Activated naive CD8-positive, alpha-beta T cell (primary cell): ENCODE data around the gene CRYBB2.
"Not testable (repeated sequence)": the region's sequence is repeated elsewhere in the genome, so short reads cannot be mapped to it uniquely, and the experiment has no call there.

Source experiments
- H3K27ac Mint-ChIP-seq: one replicate; pipeline ENCODE4 v1.8.0; 2021; ENCODE audit warnings: mixed read lengths
- H3K27me3 Mint-ChIP-seq: one replicate; pipeline ENCODE4 v1.8.0; 2021; ENCODE audit warnings: mixed read lengths
- H3K36me3 Mint-ChIP-seq: one replicate; pipeline ENCODE4 v1.8.0; 2021; ENCODE audit warnings: mixed read lengths
- H3K4me1 Mint-ChIP-seq: one replicate; pipeline ENCODE4 v1.8.0; 2021; ENCODE audit warnings: low read depth, mixed read lengths
- H3K4me3 Mint-ChIP-seq: one replicate; pipeline ENCODE4 v1.8.0; 2021; ENCODE audit warnings: mild to moderate bottlenecking, mixed read lengths
- H3K9me3 Mint-ChIP-seq: one replicate; pipeline ENCODE4 v1.8.0; 2021; ENCODE audit warnings: low read depth, mixed read lengths

CRYBB2 gene

DNA sequence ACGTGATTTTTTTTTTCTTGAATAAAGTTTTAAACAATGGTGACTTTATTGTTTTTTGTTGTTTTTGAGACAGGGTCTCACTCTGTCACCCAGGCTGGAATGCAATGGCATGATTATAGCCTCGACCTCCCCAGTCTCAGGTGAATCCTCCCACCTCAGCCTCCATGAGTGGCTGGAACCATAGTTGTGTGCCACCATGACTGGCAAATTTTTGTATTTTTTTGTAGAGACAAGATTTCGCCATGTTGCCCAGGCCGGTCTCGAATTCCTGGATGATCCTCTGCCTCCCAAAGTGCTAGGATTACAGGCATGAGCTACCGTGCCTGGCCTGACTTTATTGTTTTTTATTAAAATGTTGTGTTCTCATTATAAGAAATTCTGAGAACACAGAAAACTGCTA lies 32.0 kb upstream of the CRYBB2 start:
- no peak overlapping the region for H3K27ac Mint-ChIP-seq
- no peaks in the 10 kb centered on the region for H3K9me3 Mint-ChIP-seq
- no peak overlapping the region for H3K4me3 Mint-ChIP-seq
- no peaks in the 10 kb centered on the region for H3K27me3 Mint-ChIP-seq
- H3K4me1 Mint-ChIP-seq: no peaks in the 10 kb centered on the region
- H3K36me3 Mint-ChIP-seq: peaks cover 5% of the 10 kb centered on the region

GRCh38 chr22:25192406-25192805 lies 27.0 kb upstream of the CRYBB2 start:
- H3K36me3 Mint-ChIP-seq: peaks cover 2% of the 10 kb centered on the region

GRCh38 chr22:25193130-25193529 lies 26.3 kb upstream of the CRYBB2 start:
- H3K9me3 Mint-ChIP-seq: no peaks in the 10 kb centered on the region
- H3K4me1 Mint-ChIP-seq: no peaks in the 10 kb centered on the region
- no peak overlapping the region for H3K27ac Mint-ChIP-seq
- H3K36me3 Mint-ChIP-seq: peaks cover 2% of the 10 kb centered on the region
- no peak overlapping the region for H3K4me3 Mint-ChIP-seq
- no peaks in the 10 kb centered on the region for H3K27me3 Mint-ChIP-seq

More at GRCh38 chr22:25192406-25192805, 27.0 kb upstream of the CRYBB2 start:
- Mint-ChIP-seq H3K27me3 (no peaks in the 10 kb centered on the region), H3K4me1 (no peaks in the 10 kb centered on the region), H3K4me3 (no peak overlapping the region), H3K27ac (no peak overlapping the region), H3K9me3 (no peaks in the 10 kb centered on the region)

- Mint-ChIP-seq H3K27ac (no peak overlapping the region), H3K4me1 (no peaks in the 10 kb centered on the region), H3K4me3 (no peak overlapping the region), H3K27me3 (no peaks in the 10 kb centered on the region), H3K36me3 (peaks cover 2% of the 10 kb centered on the region), H3K9me3 (no peaks in the 10 kb centered on the region)
Measured at GRCh38 chr22:25193548-25193947, 25.9 kb upstream of the CRYBB2 start.

- H3K27ac Mint-ChIP-seq: no peak overlapping the region
- peaks cover 2% of the 10 kb centered on the region for H3K36me3 Mint-ChIP-seq
- no peaks in the 10 kb centered on the region for H3K27me3 Mint-ChIP-seq
Measured at GRCh38 chr22:25196326-25196725, 23.1 kb upstream of the CRYBB2 start.

DNA sequence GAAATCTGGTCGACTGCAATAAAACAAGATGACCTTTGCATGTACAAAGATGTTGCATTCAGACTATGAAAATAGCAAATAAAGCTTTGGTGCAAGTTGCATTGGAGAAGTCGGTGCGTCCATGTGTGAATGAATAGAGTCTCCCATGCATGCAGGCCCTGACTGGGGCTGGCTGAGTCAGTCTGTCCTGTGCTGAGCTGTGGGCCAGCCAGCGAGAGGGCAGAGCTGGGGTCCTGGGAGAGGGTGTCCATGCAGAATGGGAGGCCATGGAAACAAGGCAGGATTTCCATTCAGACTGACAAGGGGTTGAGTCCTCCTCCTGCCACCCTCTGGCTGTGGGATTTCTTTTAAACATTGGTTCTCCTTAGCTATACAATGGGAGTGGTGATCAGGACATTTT lies 22.1 kb upstream of the CRYBB2 start:
- Mint-ChIP-seq H3K36me3 (no peaks in the 10 kb centered on the region), H3K27ac (no peak overlapping the region), H3K4me1 (no peaks in the 10 kb centered on the region)

More at GRCh38 chr22:25196326-25196725, 23.1 kb upstream of the CRYBB2 start:
- H3K4me3 Mint-ChIP-seq: no peak overlapping the region
- no peaks in the 10 kb centered on the region for H3K9me3 Mint-ChIP-seq
- no peaks in the 10 kb centered on the region for H3K4me1 Mint-ChIP-seq

DNA sequence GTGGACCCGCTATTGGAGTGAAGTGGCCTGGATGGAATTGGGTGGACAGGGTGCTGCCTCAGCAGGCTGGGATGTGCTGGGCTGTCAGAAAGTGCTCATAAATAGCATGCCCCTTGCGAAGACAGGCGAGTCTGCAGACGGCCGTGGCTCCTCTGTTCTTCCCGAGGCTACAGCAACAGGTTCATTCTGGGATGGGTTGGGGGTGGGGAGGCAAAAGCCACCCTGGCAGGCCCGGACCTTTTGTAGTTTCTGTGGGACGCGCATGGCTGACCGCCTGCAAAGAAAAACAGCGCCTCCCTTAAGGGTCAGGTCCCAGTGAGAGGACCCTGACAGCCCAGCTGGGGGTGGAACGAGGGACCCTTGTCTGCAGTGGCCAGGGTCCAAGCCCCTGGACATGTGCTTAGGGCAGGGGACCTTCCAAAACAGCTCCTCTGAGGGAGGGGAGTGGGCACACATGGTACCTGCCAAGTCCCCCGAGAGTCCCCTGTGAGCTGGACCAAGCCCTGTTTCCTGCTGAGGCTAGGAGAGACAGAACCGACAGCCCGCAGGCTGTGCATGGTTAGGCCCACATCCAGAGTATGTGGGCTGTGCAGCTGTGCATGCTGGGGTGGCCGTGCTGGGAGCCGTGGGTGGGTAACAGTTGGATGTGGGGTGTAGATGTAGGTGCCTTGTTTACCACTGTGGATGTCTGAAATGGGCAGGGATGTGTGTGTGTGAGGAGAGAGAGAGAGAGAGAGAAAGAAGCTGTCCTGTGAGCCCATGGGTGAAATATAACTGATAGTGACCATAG lies 19.5 kb upstream of the CRYBB2 start, which contains the start of gene CRYBB3:
TSS of gene CRYBB3 (plus strand) at position 128 of the 790 bp plus-strand sequence. CDS start 1,539 bp downstream, outside the sequence.
- Mint-ChIP-seq H3K27me3 (no peaks in the 10 kb centered on the region), H3K9me3 (no peaks in the 10 kb centered on the region), H3K27ac (no peak within 1 kb of the TSS), H3K4me1 (no peaks in the 10 kb centered on the region), H3K36me3 (no peaks in the 10 kb centered on the region), H3K4me3 (no peak within 1 kb of the TSS)

More for the DNA sequence above, 22.1 kb upstream of the CRYBB2 start:
- H3K27me3 Mint-ChIP-seq: no peaks in the 10 kb centered on the region
- H3K9me3 Mint-ChIP-seq: no peaks in the 10 kb centered on the region
- H3K4me3 Mint-ChIP-seq: no peak overlapping the region

- H3K27ac Mint-ChIP-seq: no peak overlapping the region
- H3K27me3 Mint-ChIP-seq: no peaks in the 10 kb centered on the region
- H3K9me3 Mint-ChIP-seq: no peaks in the 10 kb centered on the region
- H3K36me3 Mint-ChIP-seq: no peaks in the 10 kb centered on the region
- no peak overlapping the region for H3K4me3 Mint-ChIP-seq
- no peaks in the 10 kb centered on the region for H3K4me1 Mint-ChIP-seq
Measured at GRCh38 chr22:25200967-25201366, 18.5 kb upstream of the CRYBB2 start.

GRCh38 chr22:25201557-25202273 lies 17.7 kb upstream of the CRYBB2 start:
- Mint-ChIP-seq H3K4me3 (no peak overlapping the region), H3K4me1 (no peaks in the 10 kb centered on the region), H3K27me3 (no peaks in the 10 kb centered on the region), H3K36me3 (no peaks in the 10 kb centered on the region), H3K27ac (no peak overlapping the region), H3K9me3 (no peaks in the 10 kb centered on the region)

DNA sequence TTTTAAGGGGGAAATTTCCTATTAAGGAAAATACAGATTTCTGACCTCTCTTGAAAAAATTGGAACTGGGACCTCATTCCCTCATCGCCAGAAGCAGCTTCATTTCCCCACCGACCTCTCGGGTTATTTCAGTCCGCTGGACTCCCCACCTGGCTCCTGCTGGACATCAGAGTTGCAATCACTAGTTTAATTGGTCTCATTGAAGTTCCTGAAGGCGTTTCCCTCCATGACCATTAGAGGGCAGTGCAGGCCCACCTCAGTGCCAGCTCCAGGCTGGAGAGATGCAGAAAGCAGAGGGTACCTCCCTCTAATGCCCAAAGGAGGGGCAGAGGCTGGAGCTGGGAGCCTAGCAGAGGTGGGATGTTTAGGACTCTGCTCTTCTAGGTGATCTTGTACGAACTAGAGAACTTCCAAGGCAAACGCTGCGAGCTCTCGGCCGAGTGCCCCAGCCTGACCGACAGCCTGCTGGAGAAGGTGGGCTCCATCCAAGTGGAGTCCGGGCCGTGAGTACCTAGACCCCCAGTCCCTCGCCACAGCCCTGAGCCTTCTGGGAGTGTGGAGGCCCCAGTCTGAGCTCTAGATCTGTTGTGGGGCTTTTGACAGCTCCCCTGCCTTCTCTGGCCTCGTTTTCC lies 17.0 kb upstream of the CRYBB2 start:
- no peaks in the 10 kb centered on the region for H3K9me3 Mint-ChIP-seq
- no peaks in the 10 kb centered on the region for H3K4me1 Mint-ChIP-seq
- no peak overlapping the region for H3K27ac Mint-ChIP-seq
- no peaks in the 10 kb centered on the region for H3K27me3 Mint-ChIP-seq
- H3K36me3 Mint-ChIP-seq: no peaks in the 10 kb centered on the region
- H3K4me3 Mint-ChIP-seq: no peak overlapping the region

DNA sequence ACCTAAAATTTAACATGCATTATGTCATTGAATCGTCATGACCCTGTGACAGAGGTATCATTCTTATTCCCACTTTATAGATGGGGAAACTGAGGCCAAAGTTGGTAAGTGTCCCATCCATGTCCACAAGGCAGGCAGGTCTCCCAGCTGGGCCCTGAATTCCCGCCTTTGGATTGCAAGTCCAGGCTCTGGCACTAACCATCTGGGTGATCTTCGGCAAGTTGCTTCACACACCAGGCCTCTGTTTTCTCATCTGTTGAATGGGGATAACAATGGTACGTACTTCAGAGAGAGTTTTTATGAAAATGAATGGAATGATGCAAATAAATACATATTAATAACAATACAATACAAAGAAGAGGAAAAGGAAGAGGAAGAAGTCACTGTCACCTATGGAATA lies 16.4 kb upstream of the CRYBB2 start:
- Mint-ChIP-seq H3K4me1 (no peaks in the 10 kb centered on the region), H3K27ac (no peak overlapping the region), H3K36me3 (no peaks in the 10 kb centered on the region), H3K4me3 (no peak overlapping the region), H3K9me3 (no peaks in the 10 kb centered on the region), H3K27me3 (no peaks in the 10 kb centered on the region)

DNA sequence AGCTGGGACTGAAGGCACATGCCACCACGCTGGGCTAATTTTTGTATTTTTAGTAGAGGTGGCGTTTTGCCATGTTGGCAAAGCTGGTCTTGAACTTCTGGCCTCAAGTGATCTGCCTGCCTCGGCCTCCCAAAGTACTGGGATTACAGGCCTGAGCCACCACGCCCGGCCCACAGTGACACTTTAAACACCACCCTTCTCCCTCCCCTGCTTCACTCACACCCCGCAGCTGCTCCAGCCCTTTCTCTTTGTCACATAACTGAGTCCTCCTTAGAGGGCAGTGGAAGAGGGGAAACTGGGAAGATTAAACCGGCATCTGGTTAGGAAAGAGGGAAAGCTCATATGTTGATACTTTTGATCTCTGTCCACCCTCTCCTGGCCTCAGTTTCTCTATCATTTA lies 14.9 kb upstream of the CRYBB2 start:
- not testable (repeated sequence) for H3K9me3 Mint-ChIP-seq, H3K4me1 Mint-ChIP-seq, H3K27me3 Mint-ChIP-seq, H3K27ac Mint-ChIP-seq, H3K4me3 Mint-ChIP-seq, H3K36me3 Mint-ChIP-seq

DNA sequence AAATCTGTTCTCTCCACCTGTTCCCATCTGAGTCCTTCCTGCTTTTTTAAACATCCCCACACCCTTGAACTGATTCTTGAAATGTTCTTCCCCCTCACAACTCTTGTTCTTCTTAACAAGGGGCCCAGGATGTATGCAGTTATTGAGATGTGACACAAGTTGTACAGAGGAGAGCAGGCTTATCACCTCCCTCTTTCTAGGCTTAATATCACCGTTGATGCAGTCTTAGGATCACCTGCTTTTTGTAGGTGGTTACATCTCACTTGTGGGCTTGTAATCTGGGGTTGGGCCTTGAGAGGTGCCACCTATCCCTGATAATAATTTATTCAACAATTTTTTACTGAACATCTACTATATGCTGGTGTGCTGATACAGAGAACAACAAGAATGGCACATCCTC lies 13.6 kb upstream of the CRYBB2 start:
- H3K27me3 Mint-ChIP-seq: no peaks in the 10 kb centered on the region
- H3K27ac Mint-ChIP-seq: no peak overlapping the region
- no peak overlapping the region for H3K4me3 Mint-ChIP-seq
- no peaks in the 10 kb centered on the region for H3K36me3 Mint-ChIP-seq
- no peaks in the 10 kb centered on the region for H3K9me3 Mint-ChIP-seq
- H3K4me1 Mint-ChIP-seq: no peaks in the 10 kb centered on the region

GRCh38 chr22:25206998-25207397 lies 12.4 kb upstream of the CRYBB2 start:
- no peak overlapping the region for H3K27ac Mint-ChIP-seq
- no peak overlapping the region for H3K4me3 Mint-ChIP-seq
- H3K4me1 Mint-ChIP-seq: no peaks in the 10 kb centered on the region
- H3K36me3 Mint-ChIP-seq: no peaks in the 10 kb centered on the region
- H3K9me3 Mint-ChIP-seq: no peaks in the 10 kb centered on the region
- peaks cover 1% of the 10 kb centered on the region for H3K27me3 Mint-ChIP-seq

DNA sequence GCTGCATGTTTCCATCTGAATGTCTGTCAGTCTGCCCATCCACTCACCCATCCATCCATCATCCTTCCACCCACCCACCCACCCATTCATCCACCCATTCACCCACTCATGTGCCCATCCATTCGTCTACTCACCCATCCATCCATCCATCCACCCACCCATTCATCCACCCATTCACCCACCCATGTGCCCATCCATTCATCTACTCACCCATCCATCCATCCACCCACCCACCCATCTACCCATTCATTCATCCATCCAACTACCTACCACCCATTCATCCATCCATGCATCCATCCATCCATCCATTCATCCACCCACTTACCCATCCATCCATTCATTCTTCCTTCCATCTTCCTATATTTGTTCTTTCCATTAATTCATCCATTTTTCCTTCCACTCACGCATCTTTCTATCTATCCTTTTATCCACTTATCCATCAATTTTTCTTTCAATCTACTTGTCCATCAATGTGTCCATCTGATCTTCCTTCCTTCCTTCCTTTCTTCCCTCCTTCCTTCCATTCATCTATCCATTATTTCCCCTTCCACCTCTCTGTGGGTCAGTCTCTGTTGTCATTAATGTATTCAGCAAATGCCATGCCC lies 11.8 kb upstream of the CRYBB2 start:
- no peaks in the 10 kb centered on the region for H3K36me3 Mint-ChIP-seq

More for the DNA sequence above, 11.8 kb upstream of the CRYBB2 start:
- H3K27me3 Mint-ChIP-seq: peaks cover 3% of the 10 kb centered on the region
- no peaks in the 10 kb centered on the region for H3K4me1 Mint-ChIP-seq
- no peak overlapping the region for H3K27ac Mint-ChIP-seq
- no peak overlapping the region for H3K4me3 Mint-ChIP-seq
- H3K9me3 Mint-ChIP-seq: no peaks in the 10 kb centered on the region
